ENCODE data around the gene ANAPC5.

GRCh38 chr12:121358073-121358472 is 5.9 kb upstream of the ANAPC5 start:
- no peak for TF ChIP-seq REST (IDR thresholded peaks at IDR 0.05; ENCODE audit: insufficient read depth in 1 of 2, low read depth in 2 of 2, low read length in 2 of 2)
- no peak for TF ChIP-seq TAF1 (IDR thresholded peaks at IDR 0.05; ENCODE audit: borderline replicate concordance, insufficient read depth, low read length)
- TF ChIP-seq POLR2AphosphoS5 (IDR thresholded peaks at IDR 0.05; ENCODE audit: low read depth, low read length): no peak
- TF ChIP-seq SIN3A (IDR thresholded peaks at IDR 0.05; ENCODE audit: borderline replicate concordance, insufficient read depth, low read length): no peak
